HPDE6-E6E7 (cell line): ENCODE data around the gene SPECC1.
"Not testable (repeated sequence)": the region's sequence is repeated elsewhere in the genome, so short reads cannot be mapped to it uniquely, and the experiment has no call there.

Experiments
- DNase-seq: peaks from one replicate; pipeline ENCODE4 v3.0.0; 2011; ENCODE audit warnings: missing footprints; ENCODE audit errors: extremely low spot score

Gene SPECC1

DNA sequence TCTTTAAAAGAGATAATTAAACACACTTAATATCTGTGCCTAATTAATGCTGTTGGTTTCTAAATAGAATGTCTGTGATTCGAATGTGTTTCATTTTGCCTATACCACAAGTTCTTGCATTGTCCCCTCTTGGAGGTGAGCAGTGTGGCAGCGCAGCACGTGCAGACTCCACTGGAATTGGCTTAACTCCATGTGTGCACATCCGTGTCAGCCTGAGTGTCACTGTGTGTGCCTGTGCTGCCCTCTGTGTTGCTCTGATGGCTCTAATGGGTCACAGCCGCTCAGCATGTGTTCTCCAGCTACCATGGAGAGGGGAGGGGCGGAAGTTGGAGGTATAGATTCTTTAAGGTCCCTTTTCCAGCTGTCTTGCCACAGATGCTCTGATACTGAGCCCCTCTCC, 226.6 kb downstream of the SPECC1 start:
- DNase-seq = no peak

DNA sequence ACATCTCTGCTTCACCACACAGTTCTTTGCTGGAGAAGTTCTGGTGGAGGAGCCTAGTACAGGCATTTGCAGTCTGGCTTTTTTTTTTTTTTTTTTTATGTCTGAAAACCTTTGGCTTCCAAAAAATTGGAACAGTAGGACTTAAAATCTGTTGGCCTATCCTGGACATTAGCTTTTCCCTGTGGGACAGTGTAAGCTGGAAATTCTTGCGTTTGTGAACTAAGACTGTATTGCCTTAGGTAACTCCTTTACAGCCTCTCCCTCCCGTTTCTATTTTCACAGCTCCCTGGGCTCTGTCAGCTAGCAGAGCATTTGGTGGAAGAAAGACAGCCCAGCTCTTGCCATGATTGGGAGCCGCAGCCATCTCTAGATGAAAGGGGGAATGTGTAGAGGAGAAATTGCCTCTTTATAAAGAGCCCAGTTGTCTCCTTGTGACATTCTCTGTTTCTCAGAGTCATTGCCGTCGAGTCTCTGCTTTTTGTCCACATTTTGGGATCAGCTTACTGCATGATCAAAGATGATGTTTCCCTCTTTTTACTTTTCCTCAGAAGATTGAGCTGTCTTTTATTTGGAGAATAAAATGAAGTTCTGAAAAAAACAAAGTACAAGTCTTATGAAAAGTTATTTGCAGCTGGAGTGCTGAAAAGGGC, 227.5 kb downstream of the SPECC1 start:
- no peak for DNase-seq

DNA sequence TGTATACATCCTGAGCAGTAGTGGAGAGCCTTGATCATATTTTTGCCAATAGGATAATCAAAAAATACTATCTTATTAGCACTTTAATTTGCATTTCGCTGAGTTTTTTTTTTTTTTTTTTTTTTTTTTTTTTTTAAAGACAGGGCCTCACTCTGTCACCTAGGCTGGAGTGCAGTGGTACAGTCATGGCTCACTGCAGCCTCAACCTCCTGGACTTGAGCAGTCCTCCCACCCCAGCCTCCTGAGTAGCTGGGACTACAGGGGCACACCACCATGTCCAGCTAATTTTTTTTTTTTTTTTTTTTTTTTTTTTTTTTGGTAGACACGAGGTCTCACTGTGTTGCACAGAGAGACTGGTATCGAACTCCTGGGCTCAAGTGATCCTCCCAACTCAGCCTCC, 230.6 kb downstream of the SPECC1 start:
- DNase-seq = not testable (repeated sequence)

DNA sequence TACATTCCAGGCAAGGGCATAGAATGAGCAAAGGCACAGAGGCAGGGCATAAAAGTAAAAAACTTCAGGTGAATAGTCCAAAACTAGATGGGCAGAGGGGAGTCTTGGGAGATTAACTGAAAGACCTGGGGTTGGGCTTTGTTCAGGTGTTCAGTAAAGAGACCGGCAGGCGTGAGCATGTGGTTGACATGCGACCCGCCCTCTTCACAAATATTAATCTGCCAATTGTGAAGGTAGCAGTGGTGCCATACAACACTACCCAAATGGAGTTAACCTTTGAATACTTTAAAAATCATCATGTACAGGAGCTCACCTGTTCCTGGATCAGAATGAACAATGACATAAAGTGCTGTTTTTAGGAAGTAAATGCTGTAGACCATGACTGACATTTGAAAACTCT, 232.7 kb downstream of the SPECC1 start:
- no peak for DNase-seq

DNA sequence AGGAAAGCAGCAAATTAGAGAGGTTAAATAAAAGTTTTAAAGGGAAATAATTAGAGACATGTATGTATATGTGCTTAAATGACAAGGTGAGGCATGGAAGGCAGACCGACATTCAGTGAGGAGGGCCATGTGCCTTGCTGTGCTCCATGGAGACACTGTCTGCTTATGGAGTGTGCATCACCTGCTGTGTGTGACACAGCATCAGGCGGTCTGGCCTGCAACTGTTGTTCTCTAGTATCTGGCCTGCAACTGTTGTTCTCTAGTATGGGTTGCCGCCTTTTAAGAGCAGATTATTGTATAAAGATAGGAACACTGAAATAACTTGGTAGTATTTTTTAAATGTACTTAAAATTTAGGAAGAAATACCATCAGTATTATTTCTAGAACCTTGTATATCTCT, 233.1 kb downstream of the SPECC1 start:
- no peak for DNase-seq

DNA sequence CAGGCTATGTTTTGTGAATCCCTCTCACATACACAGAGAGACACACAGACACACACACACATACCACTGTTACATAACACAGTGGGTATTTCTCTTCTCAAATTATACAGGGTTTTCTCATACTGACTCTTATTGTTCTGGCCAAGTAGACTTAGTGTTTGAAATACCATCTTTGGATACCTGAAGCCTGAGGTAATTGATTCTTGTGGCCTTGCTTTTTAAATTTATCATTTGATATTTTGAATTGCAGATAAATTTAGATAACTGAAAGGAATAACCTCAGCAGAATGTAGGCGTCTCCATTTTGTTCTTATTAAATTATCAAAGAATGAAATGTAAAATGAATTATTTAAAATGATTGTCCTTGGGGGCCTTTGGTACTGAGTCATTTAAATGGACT, 234.4 kb downstream of the SPECC1 start:
- DNase-seq = no peak

DNA sequence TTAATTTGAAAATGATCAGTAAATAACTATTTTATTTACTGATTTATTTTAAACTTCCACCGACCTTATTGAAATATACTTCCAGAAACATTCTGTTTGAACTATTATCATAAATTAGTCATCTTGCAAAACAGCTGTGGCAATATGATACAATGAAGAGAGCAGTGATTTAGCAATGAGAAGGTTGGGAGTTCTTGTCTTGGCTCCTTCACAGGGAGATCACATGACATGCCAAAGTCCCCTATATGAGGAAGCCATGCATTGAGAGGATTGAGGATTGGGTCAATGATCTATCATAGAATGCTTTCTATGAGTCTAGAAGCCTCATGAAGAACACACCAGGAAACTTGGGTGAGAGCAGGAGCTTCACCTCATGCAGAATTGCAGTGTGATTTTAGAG, 235.5 kb downstream of the SPECC1 start:
- DNase-seq = no peak

DNA sequence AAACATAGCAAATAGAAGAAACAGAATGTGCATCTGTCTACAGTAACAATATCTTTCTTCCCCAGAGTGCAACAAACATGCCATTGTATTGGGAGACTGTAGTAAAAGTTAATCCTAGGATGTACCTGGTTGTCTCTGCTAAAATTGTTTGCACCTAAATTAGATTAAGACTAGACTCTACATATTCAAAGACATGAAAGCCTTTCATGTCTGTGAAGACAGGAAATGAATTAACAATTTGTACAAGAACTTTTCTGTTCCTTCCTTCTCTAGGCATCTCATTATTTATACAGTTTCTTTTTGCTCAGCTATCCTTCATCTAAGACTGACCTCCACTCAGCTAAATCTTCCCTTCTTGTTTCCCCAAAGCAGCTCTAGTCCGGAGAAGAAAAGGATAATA, 237.5 kb downstream of the SPECC1 start:
- DNase-seq = no peak

DNA sequence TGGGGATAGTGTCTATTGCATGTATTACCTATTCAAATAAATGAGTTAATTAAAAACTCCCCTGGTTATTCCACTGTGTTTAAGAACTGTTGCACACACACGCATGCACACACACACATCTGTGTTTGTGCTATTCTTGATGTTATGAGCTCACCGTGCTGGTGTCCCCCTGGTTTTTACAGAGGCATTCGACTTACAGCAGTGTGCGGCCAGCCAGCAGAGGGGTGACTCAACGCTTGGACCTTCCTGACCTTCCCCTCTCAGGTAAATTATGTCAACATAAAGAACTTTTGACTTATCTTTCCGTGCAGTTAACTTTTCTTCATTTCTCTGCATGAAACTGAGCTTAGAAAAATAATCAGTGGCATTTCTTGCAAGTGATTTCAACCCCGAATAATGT, 244.2 kb downstream of the SPECC1 start:
- no peak for DNase-seq

DNA sequence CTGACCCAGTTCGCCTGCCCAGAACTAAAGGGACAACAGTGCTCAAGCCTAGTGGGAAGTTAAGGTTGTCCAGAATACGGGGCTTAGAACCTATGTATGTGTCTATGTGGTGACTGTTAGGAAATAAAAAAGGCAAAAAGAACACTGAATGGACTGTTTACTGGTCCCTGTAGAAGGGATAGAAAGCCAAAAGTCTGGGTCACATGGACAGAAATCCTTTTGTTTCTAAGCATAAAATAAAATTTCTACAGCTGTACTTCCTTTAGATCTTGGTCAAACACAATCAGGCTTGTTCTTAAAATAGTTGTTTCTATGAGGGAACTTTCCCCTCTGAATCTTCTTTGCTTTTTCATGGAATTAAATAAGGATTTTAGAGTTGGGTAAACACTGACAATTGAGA, 245.4 kb downstream of the SPECC1 start:
- DNase-seq = no peak

DNA sequence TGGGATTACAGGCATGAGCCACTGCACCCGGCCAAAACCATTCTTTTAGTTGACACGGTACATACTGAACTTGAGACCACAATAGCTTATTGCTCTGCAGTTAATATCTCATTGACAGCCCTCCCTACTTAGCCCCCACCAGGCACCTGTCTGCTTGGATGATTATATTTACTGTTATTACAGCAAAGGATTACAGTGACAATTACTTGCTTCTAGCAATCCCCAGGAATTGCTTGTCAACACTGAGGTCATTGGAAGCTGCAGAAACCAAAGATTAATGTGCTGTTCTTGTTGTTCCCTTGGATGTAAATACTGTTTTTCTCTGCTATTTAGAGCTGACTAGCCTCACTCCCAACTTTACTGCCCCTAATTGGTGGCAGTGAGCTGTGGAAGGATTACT, 247.0 kb downstream of the SPECC1 start:
- no peak for DNase-seq

DNA sequence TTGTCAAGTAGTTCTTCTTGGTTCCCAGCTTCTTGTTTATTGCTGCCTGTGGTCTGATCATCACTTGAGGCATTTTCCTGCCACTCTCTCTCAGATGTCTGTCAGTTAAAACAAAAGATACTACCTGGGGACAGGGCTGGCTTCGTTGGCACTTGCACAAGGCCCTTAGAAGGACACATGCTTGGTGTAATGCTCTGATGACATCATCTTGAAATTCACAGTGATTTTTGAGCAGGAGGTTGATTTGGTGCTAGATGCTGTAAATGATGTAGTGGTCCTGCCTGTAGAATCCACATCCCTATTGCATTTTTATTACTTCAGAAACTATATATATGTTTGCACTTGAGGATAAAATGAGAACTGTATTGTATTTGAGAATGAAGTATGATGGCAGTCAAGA, 247.8 kb downstream of the SPECC1 start:
- no peak for DNase-seq

DNA sequence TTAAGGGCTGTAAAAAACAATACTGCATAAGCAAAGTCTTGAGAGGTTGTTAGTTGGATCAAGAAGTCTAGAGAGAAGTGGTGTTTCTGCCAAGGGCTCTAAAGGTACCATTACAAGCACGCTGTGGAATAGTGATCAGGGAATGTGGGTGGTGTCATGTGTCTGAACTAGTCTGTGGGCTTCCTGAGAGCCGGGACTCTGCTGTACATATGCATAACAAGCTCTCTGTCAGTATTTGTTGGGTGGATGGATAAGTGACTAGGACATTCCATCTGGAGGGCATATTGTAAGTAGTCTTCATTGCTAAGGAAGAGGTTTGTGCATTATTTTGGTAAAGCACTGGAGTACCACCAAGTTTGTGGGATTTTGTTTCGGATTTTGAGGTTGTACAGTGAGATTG, 248.6 kb downstream of the SPECC1 start:
- DNase-seq = no peak

DNA sequence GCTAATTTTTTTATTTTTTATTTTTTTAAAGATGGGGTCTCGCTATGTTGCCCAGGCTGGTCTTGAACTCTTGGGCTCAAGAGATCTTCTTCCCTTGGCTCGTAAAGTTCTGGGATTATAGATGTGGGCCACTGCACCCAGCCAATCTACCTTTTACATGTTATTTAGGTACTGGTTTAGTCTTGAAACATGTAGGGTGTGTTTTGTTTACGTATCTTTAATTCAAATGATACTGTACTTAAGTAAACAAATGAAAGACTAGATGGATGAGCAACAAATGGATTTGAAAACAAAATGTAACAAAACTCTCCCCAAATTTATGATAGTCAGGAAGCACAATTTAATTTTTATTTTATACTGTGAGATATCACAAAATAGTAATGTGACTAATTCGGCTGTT, 250.5 kb downstream of the SPECC1 start:
- no peak for DNase-seq

DNA sequence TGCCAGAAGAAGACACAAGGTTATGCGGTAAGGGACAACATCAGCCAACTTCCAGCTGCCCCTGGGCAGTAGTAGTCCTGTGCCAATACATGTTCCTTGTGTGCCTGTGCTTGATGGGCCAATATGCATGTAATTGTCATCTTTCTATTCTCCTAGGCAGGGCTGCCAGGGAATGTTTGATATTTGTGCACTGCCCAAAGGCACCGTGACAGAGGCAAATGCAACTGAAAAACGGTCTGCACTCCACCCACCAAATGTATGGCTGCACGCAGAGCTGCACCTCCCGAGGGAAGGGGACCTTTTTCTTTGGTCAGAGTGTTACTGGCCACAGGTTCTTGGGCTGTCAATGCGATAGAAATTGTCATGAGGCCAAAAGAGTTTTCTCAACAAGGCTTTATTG, 251.1 kb downstream of the SPECC1 start:
- DNase-seq = no peak

DNA sequence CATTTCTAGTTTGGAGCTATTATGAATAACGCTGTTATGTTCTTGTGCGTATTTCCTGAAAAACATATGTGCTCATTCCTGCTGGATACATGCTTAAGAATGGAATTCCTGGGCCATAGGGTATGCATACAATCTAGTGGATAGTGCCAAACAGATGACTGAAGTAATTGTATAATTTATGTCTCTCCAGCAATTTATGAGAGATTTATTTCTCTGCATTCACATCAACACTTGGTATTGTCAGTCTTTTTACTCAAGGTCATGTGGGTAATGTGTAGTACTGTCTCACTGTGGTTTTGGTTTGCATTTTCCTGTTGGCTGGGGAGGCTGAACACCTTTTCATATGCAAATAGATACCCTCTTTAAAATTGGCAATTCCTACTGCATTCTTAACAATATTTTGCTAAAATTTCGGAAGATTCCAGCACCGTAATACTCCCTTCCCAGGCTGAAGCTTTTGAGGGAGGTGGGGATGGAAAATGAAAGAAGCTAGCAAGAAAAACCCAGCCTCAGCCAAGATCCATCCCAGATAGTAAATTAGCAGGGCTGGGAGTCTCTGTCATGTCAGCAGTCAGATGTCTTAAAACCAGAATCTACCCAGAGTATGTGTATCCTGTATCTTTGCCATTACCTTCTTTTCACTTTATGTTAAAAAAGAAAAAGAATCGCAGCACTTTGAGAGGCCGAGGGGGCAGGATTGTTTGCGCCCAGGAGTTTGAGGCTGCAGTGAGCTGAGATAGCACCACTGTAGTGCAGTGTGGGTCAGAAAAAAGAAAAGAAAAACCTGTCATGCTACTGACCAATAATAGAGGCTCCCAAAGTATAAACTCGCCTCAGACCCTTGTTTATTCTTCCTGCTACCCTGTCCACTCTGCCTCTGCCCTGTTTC, 253.3 kb downstream of the SPECC1 start:
- DNase-seq = no peak

DNA sequence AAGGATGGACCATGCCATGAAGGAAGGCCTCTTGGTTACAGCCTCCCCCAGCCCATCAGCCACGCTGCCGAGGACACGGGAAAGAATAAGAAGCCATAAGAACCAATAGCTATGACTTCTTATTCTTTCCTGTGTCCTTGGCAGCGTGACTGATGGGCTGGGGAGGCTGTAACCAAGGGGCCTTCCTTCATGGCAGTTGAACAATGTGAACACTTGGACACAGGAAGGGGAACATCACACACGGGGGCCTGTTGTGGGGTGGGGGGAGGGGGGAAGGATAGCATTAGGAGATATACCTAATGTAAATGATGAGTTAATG, 253.9 kb downstream of the SPECC1 start:
- DNase-seq = not testable (repeated sequence)

DNA sequence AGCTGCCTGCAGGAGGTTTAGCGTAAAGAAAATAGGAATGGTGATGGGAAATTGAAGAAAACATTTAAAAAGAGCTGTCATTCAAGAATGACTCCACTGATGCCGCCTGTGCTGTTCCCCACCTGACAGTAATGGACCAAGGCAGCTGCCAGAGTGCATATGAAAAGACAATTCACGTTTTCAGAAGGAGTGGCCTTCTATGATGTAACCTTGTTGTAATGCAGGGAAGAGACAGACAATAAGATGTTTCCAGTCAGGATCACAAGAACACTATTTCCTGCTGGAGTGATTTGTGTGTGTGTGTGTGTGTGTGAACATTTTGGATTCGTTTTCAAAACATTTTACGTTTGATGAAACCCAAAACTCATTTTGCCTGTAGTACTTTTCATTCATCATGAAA, 254.4 kb downstream of the SPECC1 start:
- peak; percentile 48 for DNase-seq

DNA sequence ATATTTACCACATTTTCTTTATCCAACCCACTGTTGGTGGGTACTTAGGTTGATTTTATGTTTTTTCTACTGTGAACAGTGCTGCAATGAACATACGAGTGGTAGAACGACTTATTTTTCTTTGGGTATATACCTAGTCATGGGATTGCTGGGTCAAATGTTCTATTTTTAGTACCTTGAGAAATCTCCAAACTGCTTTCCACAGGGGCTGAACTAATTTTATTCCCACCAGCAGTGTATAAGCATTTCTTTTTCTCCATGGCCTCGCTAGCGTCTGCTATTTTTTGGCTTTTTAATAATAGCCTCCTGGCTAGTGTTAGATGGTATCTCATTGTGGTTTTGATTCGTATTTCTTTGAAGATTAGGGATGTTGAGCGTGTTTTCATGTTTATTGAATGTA, 255.8 kb downstream of the SPECC1 start:
- DNase-seq = no peak

DNA sequence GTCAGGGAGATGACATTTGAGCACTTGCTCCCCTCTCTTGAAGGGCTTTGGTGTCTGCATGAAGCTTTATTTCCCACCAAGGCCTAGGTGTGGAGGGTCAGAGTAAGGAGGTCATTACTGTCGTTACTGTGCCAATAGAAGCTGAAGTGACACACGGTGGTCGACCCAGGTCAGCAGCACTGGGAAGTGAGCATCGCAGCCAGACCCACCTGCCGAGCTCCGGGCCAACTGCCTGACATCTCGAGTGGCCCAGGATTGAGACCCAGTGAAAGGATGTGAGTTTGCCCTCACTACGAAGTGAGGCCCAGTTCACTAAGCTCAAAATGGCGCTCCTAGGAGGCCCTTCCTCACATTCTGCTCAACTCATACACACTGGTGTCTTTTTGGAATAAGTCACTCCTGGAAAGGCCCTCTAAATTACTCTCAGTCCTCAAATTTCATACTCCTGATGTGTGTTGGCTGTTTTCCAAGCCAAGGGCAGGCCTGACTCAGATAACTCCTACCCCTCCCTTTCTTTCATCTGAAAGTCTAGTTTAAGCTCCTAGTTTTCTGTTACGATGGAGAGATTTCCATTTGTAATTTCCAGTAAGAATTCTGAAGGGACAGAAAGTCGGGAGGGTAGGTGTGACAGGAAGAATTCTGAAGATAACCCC, 257.8 kb downstream of the SPECC1 start:
- peak; percentile 26 for DNase-seq

DNA sequence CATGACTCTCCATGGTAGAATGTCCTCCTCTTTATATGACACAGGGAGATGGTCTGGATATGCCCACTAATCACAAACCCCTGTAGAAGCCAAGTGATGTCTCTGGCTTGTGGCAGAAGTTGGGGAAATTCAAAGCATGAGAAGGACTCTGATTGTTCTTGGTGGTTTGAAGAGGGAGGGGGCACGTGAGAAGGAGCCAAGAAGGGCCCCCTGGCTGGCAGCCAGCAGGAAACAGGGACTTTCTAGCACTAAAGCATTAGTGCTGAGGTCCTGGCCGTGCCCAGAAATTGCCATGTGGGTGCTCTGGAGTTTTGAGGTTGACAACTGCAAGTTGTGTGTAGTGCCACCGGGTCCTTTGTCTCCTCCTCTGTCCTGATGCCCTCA, 258.3 kb downstream of the SPECC1 start:
- DNase-seq = no peak

DNA sequence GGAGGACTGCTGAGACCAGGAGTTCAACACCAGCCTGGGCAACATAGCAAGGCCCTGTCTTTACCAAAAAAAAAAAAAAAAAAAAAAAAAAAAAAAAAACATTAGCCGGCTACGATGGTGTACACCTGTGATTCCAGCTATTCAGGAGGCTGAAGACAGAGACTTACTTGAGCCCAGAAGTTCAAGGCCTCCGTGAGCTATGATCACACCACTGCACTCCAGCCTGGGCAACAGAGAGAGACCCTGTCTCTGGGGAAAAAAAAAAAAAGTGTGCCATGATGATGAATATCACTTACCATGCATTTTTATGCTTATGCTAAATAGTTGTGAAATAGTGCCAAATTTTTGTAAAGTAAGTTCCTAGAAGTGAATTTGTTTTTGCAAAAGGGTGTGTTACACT, 261.2 kb downstream of the SPECC1 start:
- DNase-seq = no peak

DNA sequence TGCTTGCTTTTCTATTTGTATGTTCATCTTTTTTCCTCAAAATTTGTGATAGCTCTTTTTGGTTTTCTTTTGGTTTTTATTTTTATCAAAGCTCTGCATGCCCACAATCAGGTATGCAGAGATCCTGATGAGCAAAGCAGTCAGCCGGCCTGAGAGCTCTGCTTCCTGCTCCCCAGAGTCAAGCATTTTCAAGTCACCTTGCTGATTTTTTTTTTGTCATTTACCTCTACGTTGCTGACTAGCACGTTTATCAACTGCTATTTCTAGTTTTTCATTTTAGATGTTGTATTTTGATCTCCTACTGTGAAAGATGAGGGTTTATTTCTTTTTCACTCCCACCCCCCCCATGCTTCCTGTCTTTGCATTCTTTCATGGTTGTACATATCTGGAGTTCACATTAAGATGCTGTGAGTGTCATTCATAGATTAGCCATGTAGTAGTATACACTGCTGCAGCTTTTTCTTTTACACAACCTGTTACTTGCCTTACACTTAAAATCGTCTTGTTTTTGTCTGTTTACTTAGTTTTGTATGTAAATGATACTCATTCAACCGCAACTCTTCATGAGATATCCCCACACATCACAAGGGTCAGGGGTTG, 262.0 kb downstream of the SPECC1 start:
- no peak for DNase-seq
